Measurements from ENCODE around the gene ZNF48. TPM values are rescaled to one million over a fixed set of nuclear protein-coding genes. Genes with fewer than 3 reads are reported as not detected.

The ZNF48 gene
- total RNA-seq, 1 experiment from 2014 or later, result 8.9 TPM

GRCh38 chr16:30375864-30376263 lies 19.4 kb upstream of the ZNF48 start:
- Histone ChIP-seq H3K4me3 (ENCODE audit: low read length) (no peak overlapping the region), H3K4me2 (ENCODE audit: low read length) (no peak overlapping the region), H2AFZ (ENCODE audit: low read length) (no peak overlapping the region), H3K4me1 (ENCODE audit: insufficient read depth, low read length) (peaks cover 11% of the 10 kb centered on the region; the same call in 1 of the 2 replicates), H4K20me1 (ENCODE audit: low read length) (no peaks in the 10 kb centered on the region), H3F3A (ENCODE audit: low read length, unreplicated experiment) (no peaks in the 10 kb centered on the region), H3K9me3 (ENCODE audit: low read length) (no peaks in the 10 kb centered on the region), H3K79me2 (ENCODE audit: low read length) (no peaks in the 10 kb centered on the region), H3K36me3 (ENCODE audit: low read depth, low read length) (no peaks in the 10 kb centered on the region), H3K27ac (ENCODE audit: low read length) (no peak overlapping the region), H3K9ac (ENCODE audit: low read length) (no peak overlapping the region), H3K27me3 (ENCODE audit: low read length) (no peaks in the 10 kb centered on the region), H3K9me2 (replicated peaks; ENCODE audit: low read length) (no peaks in the 10 kb centered on the region)
- ChIA-PET CTCF (no interaction called here), POLR2A (ENCODE audit: unreplicated experiment) (interaction anchor here (0.7 kb wide), 1 partner anchor 742 kb away, joined by 5 read pairs; the partner anchor contains the start of gene KAT8)
- TF ChIP-seq EZH2 (IDR thresholded peaks at IDR 0.05; ENCODE audit: low read length, unreplicated experiment), result no peak
- TF ChIP-seq, protein P1, sequence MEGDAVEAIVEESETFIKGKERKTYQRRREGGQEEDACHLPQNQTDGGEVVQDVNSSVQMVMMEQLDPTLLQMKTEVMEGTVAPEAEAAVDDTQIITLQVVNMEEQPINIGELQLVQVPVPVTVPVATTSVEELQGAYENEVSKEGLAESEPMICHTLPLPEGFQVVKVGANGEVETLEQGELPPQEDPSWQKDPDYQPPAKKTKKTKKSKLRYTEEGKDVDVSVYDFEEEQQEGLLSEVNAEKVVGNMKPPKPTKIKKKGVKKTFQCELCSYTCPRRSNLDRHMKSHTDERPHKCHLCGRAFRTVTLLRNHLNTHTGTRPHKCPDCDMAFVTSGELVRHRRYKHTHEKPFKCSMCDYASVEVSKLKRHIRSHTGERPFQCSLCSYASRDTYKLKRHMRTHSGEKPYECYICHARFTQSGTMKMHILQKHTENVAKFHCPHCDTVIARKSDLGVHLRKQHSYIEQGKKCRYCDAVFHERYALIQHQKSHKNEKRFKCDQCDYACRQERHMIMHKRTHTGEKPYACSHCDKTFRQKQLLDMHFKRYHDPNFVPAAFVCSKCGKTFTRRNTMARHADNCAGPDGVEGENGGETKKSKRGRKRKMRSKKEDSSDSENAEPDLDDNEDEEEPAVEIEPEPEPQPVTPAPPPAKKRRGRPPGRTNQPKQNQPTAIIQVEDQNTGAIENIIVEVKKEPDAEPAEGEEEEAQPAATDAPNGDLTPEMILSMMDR (conservative IDR thresholded peaks at IDR 0.05; ENCODE audit: low read depth, low read length), result no peak
- no TSS peak for BruUV-seq (replicated peaks)
- no peak for DNase-seq
- intact Hi-C loops (cut with micrococcal nuclease), result no loop called here
- ATAC-seq, result no peak

DNA sequence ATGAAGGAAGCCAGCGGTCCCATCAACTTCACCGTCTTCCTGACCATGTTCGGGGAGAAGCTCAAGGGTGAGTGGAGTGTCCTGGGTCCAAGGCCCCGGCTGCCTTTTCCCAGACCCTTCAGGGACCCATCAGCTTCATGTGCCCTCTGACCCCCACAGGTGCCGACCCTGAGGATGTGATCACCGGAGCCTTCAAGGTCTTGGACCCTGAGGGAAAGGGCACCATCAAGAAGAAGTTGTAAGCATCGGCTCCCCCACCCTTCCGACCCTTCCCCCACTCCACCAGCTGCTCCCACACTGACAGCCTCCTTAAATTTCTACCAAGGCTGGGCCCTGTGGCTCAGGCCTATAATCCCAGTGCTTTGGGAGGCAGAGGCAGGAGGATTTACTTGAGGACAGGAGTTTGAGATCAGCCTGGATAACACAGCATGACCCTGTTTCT lies 18.7 kb upstream of the ZNF48 start:
- Histone ChIP-seq H3K9me2 (replicated peaks; ENCODE audit: low read length) (no peaks in the 10 kb centered on the region), H4K20me1 (ENCODE audit: low read length) (no peaks in the 10 kb centered on the region), H3K27ac (ENCODE audit: low read length) (no peak overlapping the region), H3K27me3 (ENCODE audit: low read length) (no peaks in the 10 kb centered on the region), H3K4me1 (ENCODE audit: insufficient read depth, low read length) (peaks cover 7% of the 10 kb centered on the region; the same call in 1 of the 2 replicates), H3K9ac (ENCODE audit: low read length) (no peak overlapping the region), H3K4me3 (ENCODE audit: low read length) (no peak overlapping the region), H3F3A (ENCODE audit: low read length, unreplicated experiment) (no peaks in the 10 kb centered on the region), H3K4me2 (ENCODE audit: low read length) (no peak overlapping the region), H2AFZ (ENCODE audit: low read length) (no peak overlapping the region), H3K36me3 (ENCODE audit: low read depth, low read length) (no peaks in the 10 kb centered on the region), H3K9me3 (ENCODE audit: low read length) (no peaks in the 10 kb centered on the region), H3K79me2 (ENCODE audit: low read length) (no peaks in the 10 kb centered on the region)
- ChIA-PET CTCF (no interaction called here), POLR2A (ENCODE audit: unreplicated experiment) (interaction anchor here (0.7 kb wide), 1 partner anchor 741 kb away, joined by 5 read pairs; the partner anchor contains the start of gene KAT8)
- no TSS peak for BruUV-seq (replicated peaks)
- ATAC-seq (no peak), DNase-seq (no peak)
- TF ChIP-seq EZH2phosphoT487 (IDR thresholded peaks at IDR 0.05; ENCODE audit: borderline replicate concordance, low read length), result no peak
- TF ChIP-seq, protein P1 (conservative IDR thresholded peaks at IDR 0.05; ENCODE audit: low read depth, low read length), result no peak
- no peak for TF ChIP-seq EZH2 (IDR thresholded peaks at IDR 0.05; ENCODE audit: low read length, unreplicated experiment)
- intact Hi-C loops (cut with micrococcal nuclease), result no loop called here

- Histone ChIP-seq H3F3A (ENCODE audit: low read length, unreplicated experiment) (no peaks in the 10 kb centered on the region), H3K9me2 (replicated peaks; ENCODE audit: low read length) (no peaks in the 10 kb centered on the region), H4K20me1 (ENCODE audit: low read length) (no peaks in the 10 kb centered on the region), H3K79me2 (ENCODE audit: low read length) (no peaks in the 10 kb centered on the region), H3K9me3 (ENCODE audit: low read length) (no peaks in the 10 kb centered on the region), H3K4me2 (ENCODE audit: low read length) (peak overlapping the region; percentile 100), H3K27ac (ENCODE audit: low read length) (peak overlapping the region; percentile 93), H3K27me3 (ENCODE audit: low read length) (no peaks in the 10 kb centered on the region), H2AFZ (ENCODE audit: low read length) (peak overlapping the region; percentile 98; the same call in 1 of the 2 replicates), H3K36me3 (ENCODE audit: low read depth, low read length) (no peaks in the 10 kb centered on the region), H3K4me3 (ENCODE audit: low read length) (peak overlapping the region; percentile 86), H3K4me1 (ENCODE audit: insufficient read depth, low read length) (peaks cover 5% of the 10 kb centered on the region; the same call in 1 of the 2 replicates), H3K9ac (ENCODE audit: low read length) (peak overlapping the region; percentile 91)
- intact Hi-C loops (cut with micrococcal nuclease), result no loop called here
- POLR2A ChIA-PET (ENCODE audit: unreplicated experiment), result no interaction called here
- CTCF ChIA-PET, result no interaction called here
- ATAC-seq (no peak), DNase-seq (no peak)
- TF ChIP-seq, protein P1 (conservative IDR thresholded peaks at IDR 0.05; ENCODE audit: low read depth, low read length), result no peak
- TF ChIP-seq EZH2 (IDR thresholded peaks at IDR 0.05; ENCODE audit: low read length, unreplicated experiment) (no peak), EZH2phosphoT487 (IDR thresholded peaks at IDR 0.05; ENCODE audit: borderline replicate concordance, low read length) (no peak)
- no TSS peak for BruUV-seq (replicated peaks)
These were observed 18.0 kb upstream of the ZNF48 start for GRCh38 chr16:30377050-30377811.
